Measurements from ENCODE around the gene IGSF22.
A peak's percentile ranks its signal among the peaks of the same experiment; 100 is the strongest.
"Not testable (repeated sequence)": the region's sequence is repeated elsewhere in the genome, so short reads cannot be mapped to it uniquely, and the experiment has no call there.

The IGSF22 gene

DNA sequence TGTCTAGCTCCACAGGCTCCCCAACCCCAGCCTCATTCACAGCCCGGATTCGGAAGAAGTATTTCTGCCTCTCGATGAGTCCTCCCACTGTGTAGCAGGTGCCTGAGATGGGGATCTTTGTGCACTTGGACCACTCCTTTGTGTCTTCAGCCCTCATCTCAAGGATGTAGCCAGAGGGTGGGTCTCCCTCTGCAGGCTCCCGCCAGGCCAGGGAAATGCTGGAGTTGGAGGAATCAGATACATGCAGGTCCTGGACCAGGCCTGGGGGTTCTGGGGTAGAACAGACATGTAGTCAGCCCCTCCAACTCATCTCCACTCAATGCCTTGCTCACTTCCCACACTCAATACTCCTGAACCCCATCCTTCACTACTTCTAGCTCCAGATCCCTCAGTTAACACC lies 16.6 kb downstream of the IGSF22 start:
- DNase-seq: no peak

GRCh38 chr11:18707811-18708340 lies 18.1 kb downstream of the IGSF22 start:
- no peak for DNase-seq

- DNase-seq: peak; percentile 30
These were observed 19.4 kb downstream of the IGSF22 start for GRCh38 chr11:18706330-18707243.

DNA sequence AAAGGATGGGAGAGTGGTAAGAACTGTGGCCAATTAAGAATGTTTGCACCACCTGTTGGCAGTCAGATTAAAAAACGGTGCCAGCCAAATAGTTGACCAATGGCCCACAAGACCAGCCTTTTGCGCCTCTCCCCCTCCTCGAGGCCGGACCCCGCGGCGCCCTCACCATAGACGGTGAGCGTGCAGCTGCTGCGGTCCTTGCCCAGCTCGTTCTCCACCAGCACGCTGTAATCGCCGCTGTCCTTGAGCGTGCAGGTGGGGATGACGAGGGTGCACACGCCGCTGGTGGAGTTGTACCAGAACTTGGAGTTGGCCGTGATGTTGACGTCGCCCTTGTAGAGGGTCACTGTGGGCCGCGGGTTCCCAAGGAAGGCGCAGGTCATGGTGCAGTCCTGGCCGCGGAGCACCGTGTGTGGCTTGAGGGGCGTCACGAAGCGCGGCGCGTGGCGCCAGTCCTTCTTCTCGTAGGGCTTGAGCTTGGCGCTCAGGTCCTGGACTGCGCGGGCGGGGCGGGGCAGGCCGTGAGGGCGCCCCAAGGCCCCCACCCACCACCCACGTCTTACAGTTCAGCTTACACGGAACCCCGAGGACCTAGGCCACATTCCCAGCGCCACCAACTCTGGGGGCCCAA lies 20.2 kb downstream of the IGSF22 start:
- DNase-seq: no peak

DNA sequence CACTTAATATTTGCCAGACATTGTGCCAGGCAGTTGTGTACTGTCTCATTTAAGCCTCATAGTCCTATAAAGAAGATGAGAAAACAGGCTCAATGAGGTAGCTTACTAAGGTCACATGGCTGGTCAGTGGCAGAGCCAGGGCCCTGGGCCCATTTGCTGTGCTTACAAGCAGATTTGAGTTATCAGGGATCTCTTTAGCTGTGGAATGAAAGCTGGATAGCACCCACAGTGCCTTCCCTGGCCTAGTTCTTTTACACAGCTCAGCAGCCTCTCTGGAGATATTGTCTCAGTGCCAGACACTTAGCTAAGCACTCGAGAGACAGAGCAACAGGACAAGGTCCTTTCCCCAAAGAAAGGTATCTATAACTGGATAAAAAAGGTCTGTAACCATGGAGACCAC lies 21.3 kb downstream of the IGSF22 start:
- DNase-seq: no peak

- DNase-seq: no peak
These were observed 21.8 kb downstream of the IGSF22 start for GRCh38 chr11:18704045-18704645.

GRCh38 chr11:18703001-18703763 lies 22.8 kb downstream of the IGSF22 start:
- DNase-seq: no peak

DNA sequence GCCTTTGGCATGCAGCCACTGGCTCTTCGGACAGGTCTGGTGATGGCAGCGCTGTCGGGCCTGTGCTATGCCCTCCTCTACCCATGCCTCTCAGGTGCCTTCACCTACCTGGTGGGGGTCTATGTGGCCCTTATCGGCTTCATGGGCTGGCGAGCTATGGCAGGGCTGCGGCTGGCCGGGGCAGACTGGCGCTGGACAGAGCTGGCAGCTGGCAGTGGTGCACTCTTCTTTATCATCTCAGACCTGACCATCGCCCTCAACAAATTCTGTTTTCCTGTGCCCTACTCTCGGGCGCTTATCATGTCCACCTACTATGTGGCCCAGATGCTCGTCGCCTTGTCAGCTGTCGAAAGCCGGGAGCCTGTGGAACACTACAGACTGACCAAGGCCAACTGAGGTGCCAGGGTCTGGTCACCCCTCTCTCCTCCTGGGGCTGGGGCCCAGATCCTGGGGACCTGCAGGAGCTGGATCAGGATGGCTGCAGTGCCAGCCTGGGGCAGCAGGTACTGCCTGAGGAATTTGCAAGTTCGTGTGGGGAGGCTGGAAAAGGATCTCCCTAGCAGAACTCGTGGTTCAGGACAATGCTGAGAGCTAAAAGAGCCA lies 24.3 kb downstream of the IGSF22 start:
- DNase-seq: no peak

GRCh38 chr11:18700872-18701271 lies 25.1 kb downstream of the IGSF22 start:
- no peak for DNase-seq

DNA sequence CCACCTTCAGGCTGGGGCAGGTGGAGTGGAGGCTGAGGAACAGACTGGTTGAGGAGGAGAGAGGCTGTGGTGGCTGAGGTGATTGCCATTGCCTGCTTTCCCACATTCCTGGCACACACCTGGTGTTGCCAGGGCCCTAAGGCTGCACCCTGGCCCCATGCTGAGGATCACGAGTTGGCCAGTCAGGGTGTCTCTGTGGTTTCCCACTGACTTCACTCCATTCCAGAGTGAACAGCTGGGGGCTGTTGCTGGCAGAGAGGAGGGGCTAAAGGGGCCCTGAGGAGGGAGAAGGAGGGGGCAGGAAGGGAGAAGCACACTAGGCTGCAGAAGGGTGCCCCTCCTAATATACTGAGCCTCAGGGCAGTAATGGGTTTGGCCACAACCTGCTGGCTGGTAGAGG lies 25.6 kb downstream of the IGSF22 start:
- no peak for DNase-seq

GRCh38 chr11:18699848-18700261 lies 26.1 kb downstream of the IGSF22 start:
- no peak for DNase-seq

DNA sequence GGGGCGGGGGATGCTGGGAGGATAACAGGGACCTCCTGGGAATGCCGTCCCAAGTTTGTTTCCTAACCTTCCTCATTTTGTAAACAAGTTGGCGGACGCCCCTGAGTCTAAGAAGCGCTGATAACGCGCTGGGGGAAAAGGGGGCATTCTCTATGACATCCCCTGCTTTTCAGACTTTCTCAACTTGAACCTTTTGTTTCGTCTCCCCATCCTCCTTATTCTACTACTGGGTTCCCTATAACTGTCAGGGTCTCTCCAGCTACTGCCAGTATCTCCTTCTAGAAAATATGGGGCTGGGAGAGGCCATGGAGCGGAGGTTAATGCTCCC lies 26.8 kb downstream of the IGSF22 start:
- no peak for DNase-seq

- peak; percentile 24 for DNase-seq
These were observed 27.4 kb downstream of the IGSF22 start, which contains the start of gene TMEM86A for GRCh38 chr11:18698341-18699268. Gene TMEM86A (plus strand): TSS chr11:18698779. CDS start chr11:18698887, 108 bp downstream.

GRCh38 chr11:18697576-18697975 lies 28.4 kb downstream of the IGSF22 start:
- no peak for DNase-seq

DNA sequence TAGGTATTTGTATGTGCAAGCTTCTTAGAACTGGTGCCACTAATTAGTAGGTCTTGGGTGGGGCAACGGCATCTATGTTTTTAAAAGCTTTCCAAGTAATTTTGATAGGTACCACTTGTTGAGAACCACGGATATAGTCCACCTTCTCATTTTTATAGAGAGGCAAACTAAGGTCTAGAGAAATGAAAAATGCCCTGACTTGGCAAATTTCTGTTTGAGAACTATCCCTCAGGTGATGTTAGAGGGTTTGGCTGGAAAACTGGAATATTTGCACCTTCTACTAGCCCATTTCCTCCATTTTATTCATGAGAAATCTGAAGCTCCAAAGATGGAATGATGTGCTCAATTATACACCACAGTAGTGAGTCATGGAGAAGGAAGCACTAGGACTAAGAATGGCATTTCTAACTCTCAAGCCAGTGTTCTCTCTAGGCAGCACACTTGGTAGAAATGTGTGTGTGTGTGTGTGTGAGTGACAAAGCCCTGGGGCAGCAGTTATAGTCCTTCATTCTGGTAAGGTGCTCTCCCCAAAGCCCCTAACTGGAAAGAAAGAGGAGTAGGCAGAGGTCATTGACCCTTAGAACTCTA lies 29.3 kb downstream of the IGSF22 start:
- no peak for DNase-seq

GRCh38 chr11:18692941-18693760 lies 32.8 kb downstream of the IGSF22 start:
- no peak for DNase-seq

DNA sequence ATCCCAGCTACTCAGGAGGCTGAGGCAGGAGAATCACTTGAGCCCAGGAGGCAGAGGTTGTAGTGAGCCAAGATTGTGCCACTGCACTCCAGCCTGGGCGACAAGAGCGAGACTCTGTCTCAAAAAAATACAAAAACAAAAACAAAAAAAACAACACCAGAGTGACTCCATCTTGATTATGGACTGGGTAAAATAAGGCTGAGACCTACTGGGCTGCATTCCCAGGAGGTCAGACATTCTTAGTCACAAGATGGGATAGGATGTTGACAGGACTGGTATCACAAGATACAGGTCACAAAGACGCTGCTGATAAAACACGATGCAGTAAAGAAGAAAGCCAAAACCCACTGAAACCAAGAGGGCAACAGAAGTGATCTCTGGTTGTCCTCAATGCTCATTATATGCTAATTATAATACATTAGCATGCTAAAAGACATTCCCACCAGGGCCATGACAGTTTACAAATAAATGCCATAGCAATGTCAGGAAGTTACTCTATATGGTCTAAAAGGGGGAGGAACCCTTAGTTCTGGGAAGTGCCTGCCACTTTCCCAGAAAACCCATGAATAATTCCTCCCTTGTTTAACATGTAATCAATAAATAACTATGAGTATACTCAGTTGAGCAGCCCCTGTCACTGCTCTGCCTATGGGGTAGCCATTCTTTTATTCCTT lies 34.4 kb downstream of the IGSF22 start:
- DNase-seq: not testable (repeated sequence)

DNA sequence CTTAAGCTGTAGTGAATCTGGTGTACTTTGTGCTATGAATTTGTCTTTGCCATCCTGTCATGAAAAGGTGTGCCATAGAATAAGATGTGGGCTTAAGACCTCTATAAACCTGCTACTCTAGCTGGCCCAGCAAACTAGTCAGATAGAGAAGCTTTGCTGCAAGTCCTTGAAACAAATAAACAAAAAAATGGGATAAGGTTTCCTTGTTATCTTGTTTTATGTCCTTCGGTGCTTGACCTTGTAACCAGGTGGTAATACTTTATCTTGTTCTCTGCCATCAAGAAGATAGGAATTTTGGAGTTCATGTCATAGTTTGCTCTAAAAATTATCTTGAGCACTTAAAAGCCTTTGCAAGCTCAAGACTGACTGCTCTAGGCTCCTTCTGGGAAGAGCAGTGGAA lies 41.7 kb downstream of the IGSF22 start:
- DNase-seq: no peak

GRCh38 chr11:18682466-18682865 lies 43.5 kb downstream of the IGSF22 start:
- DNase-seq: no peak
